HUDEP-2 (cell line): Measurements from ENCODE around the gene SPRING1.
"Not testable (repeated sequence)": the region's sequence is repeated elsewhere in the genome, so short reads cannot be mapped to it uniquely, and the experiment has no call there.

ENCODE experiments used
- DNase-seq, 76 experiments: peaks; one replicate each; lab custom pipeline; 2025; ENCODE audit not compliant: unreplicated experiment in 76 of 76; lab: John Stamatoyannopoulos, UW

SPRING1 gene

GRCh38 chr12:116742787-116743186 is 4.9 kb upstream of the SPRING1 start:
- not testable (repeated sequence) for DNase-seq

GRCh38 chr12:116739381-116739887 is 1.6 kb upstream of the SPRING1 start:
- no peak for DNase-seq

- DNase-seq: no peak
Observed at GRCh38 chr12:116736962-116737773, 701 bp downstream of the SPRING1 start.

- DNase-seq: no peak
Observed at GRCh38 chr12:116735951-116736599, 1.8 kb downstream of the SPRING1 start.

GRCh38 chr12:116735084-116735483 is 2.8 kb downstream of the SPRING1 start:
- no peak for DNase-seq

GRCh38 chr12:116734156-116734768 is 3.6 kb downstream of the SPRING1 start:
- DNase-seq: no peak

- DNase-seq: no peak
Observed at GRCh38 chr12:116731801-116732200, 6.1 kb downstream of the SPRING1 start.

GRCh38 chr12:116727891-116728290 is 10.0 kb downstream of the SPRING1 start:
- DNase-seq: no peak

- DNase-seq: no peak
Observed at GRCh38 chr12:116727261-116727660, 10.6 kb downstream of the SPRING1 start.

- no peak for DNase-seq
Observed at GRCh38 chr12:116726694-116727093, 11.2 kb downstream of the SPRING1 start.

- no peak for DNase-seq
Observed at GRCh38 chr12:116722245-116722644, 15.6 kb downstream of the SPRING1 start.

GRCh38 chr12:116719731-116720528 is 17.9 kb downstream of the SPRING1 start:
- no peak for DNase-seq

- DNase-seq: no peak
Observed at GRCh38 chr12:116718655-116719454, 19.0 kb downstream of the SPRING1 start.

- DNase-seq: no peak
Observed at GRCh38 chr12:116717466-116718437, 20.1 kb downstream of the SPRING1 start.

GRCh38 chr12:116714175-116714574 is 23.7 kb downstream of the SPRING1 start:
- no peak for DNase-seq

GRCh38 chr12:116713527-116713926 is 24.3 kb downstream of the SPRING1 start:
- no peak for DNase-seq

- no peak for DNase-seq
Observed at GRCh38 chr12:116712458-116713303, 25.2 kb downstream of the SPRING1 start.
